NCI-H82 (cell line): ENCODE data around the gene ELOVL5.
"Not testable (repeated sequence)": the region's sequence is repeated elsewhere in the genome, so short reads cannot be mapped to it uniquely, and the experiment has no call there.

Experiments
- DNase-seq: peaks from one replicate; lab custom pipeline; 2025; lab: John Stamatoyannopoulos, UW

The ELOVL5 gene, protein sequence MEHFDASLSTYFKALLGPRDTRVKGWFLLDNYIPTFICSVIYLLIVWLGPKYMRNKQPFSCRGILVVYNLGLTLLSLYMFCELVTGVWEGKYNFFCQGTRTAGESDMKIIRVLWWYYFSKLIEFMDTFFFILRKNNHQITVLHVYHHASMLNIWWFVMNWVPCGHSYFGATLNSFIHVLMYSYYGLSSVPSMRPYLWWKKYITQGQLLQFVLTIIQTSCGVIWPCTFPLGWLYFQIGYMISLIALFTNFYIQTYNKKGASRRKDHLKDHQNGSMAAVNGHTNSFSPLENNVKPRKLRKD

DNA sequence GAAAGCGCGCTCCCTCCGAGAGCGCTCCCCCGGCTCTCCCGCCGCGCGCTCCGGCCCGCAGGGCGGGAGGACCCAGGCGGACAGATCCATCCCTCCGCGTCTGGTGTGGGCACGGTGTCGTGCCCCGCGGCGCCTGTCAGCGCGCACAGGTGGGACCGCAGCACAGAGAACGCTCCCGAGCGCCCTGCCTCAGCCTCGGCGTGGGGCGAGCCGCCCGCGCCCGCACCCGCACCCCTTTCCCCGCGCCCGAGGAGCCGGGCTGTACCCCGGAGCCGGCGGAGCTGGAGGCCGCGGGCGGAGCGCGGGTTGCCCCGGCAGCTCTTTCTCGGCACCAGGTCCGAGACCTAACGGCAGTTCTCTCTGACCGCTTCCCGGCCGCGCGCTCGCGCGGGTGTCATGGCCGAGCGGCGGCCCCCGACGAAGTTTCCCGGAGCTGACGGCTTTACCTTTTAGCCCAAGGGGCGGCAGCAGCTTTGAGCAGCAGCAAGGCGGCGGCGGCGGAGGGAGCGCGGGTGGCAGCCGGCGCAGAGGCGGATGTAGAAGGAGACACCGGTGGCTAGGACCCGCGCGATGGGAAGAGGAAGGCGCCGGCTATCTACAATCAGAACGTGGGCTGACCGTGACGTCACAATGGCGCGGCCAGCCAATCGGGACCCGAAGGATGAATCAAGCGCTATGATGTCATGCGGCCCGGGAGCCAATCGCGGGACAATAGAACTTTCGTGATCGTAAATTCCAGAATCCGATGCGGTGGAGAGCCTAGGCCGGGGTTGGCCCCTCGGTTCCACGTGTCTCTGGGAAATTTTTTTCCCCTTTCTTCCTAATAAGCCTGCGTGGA, at the start of gene ELOVL5:
ELOVL5 (minus strand) TSS at position 580 of the 838 bp plus-strand sequence. CDS start 53,251 bp downstream, outside the sequence.
- peak; percentile 97 for DNase-seq

DNA sequence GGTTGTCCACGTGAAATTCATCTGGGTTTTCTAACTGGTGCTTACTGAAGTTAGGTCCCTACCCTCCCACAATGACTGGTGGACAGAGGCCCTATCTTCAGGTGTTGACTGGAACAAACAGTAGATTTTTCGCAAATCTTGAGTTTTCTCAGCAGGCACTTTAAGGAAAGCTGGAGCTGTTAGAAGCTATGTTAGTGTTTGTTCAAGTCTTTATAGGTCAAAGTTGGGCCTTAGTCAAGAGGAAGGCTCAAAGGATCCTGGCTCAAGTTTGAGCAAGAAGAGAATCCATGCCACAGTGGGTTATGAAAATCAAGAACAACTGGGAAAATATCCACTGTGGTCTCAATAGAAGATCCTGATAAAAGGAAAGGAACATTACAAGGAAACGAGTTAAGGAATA, 48.5 kb upstream of the ELOVL5 start:
- no peak for DNase-seq

DNA sequence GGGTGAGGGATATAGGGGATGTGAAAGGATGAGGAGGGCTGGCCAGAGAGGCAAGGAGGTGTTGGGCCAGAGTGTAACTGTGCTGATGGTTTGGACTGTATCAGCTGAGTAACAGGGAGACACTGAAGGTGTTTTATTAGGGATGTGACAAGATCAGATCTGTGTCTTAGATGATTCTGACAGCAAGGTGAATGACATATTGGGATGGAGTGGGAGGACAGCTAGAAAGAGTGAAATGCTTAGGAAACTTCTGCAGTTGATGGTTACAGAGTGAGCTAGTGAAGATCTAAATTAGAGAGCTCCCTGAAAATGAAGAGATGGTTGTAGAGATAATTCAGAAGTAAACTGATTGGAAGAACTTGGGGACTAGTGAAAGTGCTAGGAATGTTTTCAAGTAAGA, 47.2 kb upstream of the ELOVL5 start:
- DNase-seq: no peak

DNA sequence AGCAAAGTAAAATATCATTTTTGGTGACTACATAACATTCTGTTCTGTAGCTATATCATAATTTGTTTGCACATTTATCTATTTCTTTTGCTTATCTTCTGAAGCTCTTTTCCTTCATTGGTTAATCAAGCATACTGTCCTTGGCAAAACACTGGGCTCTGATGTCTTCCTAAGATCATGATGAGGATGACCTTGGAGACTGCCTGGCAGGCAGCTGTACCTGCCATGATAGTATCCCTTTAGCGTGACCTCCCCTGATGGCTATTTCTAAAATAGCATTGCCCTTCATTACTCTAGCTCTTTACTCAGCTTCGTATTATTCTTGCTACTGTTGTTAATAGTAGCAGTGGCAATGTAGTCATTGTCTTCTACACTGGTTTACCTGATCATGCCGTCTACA, 46.0 kb upstream of the ELOVL5 start:
- no peak for DNase-seq

DNA sequence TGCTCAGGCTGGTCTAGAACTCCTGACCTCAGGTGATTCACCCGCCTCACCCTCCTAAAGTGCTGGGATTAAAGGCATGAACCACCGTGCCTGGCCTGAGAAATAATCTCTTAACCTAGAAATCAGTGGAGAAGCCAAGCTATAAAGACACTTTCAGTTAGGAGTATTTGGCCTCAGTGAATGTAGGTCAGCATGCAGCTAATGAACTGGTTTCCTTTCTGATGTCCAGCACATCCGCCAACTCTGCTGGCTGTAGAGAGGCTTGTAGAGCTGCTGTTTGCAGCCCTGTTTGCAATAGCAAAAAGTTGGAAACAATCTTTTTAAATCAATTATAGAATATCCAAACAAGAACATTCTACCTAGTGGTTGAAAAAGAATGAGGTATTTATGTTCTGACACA, 42.4 kb upstream of the ELOVL5 start:
- DNase-seq: no peak

DNA sequence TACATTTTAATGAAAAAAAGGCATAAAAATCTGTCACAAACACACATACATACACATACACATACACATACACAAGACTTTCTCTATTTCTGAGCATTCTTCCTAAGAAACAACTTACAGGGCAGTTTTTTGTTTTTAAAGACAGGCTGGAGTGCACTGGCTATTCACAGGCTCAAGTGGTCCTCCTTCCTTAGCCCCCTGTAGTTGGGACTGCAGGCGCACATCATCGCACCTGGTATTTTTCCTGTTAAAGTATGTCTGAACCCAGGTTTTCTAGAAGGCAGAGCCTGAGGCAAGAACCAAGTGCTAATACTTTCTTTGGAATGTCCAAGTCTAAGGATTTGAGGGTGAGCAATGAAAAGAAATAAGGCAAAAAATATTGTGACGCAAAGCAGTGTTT, 41.3 kb upstream of the ELOVL5 start:
- DNase-seq: no peak

DNA sequence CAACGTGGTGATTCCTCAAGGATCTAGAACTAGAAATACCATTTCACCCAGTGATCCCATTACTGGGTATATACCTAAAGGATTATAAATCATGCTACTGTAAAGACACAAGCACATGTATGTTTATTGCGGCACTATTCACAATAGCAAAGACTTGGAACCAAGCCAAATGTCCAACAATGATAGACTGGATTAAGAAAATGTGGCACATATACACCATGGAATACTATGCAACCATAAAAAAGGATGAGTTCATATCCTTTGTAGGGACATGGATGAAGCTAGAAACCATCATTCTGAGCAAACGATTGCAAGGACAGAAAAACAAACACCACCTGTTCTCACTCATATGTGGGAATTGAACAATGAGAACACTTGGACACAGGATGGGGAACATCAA, 39.9 kb upstream of the ELOVL5 start:
- DNase-seq: not testable (repeated sequence)

DNA sequence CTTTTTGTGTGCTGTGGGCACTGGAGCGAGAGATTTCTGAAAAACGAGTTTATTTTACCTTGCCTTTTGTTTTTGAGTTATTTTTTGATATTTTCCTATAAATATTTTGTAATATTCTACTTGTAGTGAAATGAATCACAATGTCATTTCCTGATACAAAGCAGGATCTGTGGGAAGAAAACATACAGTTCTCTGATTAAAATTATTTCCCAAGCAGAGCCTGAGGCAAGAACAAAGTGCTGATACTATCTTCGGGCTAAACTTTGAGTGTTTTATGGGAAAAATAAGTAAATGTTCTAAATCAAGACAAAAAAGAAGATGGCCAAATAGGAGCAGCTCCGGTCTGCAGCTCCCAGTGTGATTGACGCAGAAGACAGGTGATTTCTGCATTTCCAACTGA, 33.7 kb upstream of the ELOVL5 start:
- DNase-seq: no peak

DNA sequence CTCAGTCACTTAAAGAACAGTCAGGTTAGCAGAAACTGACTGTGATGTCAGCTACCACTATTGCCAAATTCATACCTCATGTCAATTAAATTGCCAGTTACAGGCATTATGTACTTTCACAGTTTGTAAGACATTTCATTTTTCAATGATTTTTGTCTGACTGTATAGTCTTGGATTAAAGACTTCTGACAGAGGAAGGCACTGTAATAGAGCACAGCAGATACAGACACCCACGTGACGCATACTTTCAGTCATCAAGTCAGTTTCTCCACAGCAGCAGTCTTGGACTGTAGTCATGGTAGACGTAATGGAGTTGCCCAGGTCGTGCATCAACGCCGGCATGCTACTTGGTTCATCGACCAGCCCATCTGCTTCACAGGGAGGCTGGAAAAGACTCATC, 29.5 kb upstream of the ELOVL5 start:
- DNase-seq: no peak

DNA sequence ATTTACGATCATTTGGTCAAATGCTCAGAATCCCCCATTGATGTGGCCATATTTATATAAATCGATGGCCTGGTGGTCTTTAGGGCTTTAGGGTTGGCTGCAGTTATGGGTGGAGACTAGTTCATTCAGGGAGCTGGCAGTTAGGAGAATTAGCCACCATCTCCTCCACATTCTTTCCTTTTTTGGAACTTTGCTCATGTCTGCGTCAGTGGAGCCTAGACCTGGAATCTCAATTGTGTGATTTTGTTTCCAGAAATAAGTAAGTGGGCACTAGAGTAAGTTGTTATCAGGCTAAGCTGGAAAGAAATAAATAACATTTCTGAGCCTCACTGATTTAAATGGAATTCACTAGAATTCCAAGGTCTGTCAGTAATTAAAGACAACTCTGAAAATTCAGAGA, 29.0 kb upstream of the ELOVL5 start:
- no peak for DNase-seq

DNA sequence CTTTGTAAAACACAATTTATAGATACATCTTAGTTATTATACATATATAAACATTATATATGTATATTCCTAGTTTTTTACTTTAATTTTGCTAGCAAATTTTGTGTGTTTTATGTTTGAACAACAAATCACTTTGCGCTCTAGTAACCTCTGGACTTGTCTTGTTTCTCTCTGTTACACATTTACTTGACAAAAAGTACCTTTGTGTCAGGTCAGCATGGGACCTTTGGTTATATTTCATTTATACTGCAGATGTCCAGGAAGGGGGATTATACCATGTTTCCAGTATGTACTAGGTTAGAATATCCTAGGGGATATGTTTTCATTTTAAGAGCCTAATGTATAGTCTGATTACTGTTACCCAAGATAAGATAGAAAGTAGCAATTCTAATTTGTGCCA, 28.5 kb upstream of the ELOVL5 start:
- DNase-seq: no peak

DNA sequence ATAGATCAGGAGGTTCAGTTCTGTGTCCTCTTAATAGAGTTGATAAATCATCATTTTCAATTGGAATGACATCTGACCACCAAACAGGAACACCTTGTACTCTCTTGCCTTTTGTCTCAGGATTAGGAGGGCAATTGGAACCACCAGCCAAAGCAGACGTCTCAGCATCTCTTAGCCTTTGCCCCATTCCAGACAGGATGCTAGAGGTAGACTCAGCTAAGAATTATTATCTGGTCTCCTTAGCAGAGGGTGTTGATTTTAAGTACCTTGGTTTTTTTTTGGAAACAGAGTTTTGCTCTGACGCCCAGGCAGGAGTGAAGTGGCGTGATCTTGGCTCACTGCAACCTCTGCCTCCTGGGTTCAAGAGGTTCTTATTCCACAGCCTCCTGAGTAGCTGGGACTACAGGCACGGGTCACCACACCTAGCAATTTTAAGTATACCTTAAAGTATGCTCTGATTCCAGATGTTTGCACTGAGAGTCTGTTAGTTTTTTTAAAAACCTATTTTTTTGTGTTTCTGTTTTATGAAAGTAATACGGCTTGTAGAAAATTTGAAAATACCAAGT, 28.0 kb upstream of the ELOVL5 start:
- DNase-seq: no peak

DNA sequence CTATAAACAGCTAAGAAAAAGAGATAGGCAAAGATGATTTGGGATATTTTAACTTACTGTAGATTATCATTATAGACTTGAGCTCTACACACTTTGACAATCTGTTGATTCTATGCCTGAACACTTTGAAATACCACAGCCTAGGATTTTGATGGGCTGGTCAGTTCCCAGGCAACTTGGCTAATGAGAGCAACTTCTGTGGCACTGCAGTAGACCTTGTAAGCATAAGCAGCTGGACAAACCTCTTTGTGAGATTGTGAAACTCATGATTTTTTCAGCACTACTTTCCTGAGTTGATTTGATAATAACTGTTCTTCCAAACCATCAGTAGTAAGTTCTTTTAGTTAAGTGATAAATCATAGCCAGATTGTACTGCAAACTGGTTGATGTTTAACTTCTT, 27.1 kb upstream of the ELOVL5 start:
- DNase-seq: no peak

DNA sequence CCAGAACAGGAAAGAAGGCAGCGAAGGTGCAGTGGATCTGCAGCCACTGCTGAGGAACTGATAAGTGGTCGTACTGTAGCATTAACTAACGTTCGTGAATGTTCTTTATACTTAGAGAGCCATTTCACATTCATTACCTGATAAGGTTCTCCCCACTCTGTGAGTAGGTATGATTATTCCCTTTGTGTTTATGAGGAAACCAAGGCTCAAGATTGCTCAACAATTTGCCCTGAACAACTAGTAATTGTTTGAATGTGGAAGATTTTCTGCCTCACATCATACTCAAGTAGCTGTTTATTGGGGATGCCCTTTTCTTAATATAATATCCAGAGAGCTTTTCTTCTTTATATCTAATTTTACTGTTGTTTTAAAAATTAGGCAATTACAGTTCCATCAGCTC, 24.9 kb upstream of the ELOVL5 start:
- no peak for DNase-seq

DNA sequence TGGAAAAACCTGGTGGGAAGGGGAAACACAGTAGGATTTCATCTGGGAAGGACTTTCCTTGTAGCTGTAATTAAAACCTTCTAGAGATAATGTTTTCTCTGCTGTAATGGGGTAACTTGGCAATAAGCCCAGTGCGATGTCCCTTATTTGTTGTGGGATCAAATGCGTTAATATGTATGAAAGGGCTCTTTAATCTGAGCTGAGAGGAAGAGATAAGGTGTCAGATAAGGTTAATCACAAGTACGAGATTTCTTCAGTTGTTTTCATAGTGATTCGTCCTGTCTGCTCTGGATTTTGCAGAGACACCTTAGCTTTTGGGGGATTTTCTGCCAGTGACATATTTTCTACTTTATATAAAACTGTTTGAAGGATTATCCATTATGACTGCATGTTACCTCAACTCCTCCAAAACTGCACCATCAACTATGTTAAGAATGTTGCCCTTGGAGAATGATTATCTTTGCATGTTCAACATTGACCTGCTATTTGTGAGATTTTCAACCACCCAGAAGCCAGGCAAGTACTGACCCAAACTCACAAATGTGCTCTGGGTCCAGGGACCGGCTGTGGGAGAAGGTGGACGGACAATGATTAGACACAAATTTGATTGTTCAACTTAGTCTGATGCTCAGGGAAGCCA, 21.2 kb upstream of the ELOVL5 start:
- DNase-seq: peak; percentile 87

DNA sequence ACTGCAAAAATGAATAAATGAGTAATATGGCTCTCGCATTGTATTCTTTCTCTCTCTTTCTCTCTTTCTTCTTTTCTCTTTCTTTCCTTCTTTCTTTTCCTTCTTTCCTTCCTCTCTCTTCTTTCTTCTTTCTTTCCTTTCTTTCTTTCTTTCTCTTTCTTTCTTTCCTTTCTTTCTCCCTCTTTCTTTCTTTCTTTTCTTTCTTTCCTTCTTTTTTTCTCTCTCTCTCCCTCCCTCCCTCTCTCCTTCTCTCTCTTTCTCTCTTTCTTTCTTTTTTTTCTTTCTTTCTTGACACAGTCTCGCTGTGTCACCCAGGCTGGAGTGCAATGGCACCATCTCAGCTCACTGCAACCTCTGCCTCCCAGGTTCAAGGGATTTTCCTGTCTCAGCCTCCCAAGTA, 20.3 kb upstream of the ELOVL5 start:
- no peak for DNase-seq

DNA sequence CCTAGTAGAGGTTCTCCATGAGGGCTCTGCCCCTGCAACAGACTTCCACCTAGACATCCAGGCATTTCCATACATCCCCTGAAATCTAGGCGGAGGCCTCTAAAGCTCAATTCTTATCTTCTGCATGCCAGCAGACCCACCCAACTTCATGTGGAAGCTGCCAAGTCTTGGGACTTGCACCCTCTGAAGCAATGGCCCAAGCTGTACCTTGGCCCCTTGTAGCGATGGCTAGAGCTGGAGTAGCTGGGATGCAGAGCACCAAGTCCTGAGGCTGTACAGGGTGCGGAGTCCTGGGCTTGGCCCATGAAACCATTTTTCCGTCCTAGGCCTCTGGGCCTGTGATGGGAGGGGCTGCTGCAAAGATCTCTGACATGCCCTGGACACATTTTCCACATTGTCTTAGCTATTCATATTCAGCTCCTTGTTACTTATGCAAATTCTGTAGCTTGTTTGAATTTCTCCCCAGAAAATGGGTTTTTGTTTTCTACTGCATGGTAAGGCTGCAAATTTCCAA, 17.4 kb upstream of the ELOVL5 start:
- no peak for DNase-seq

DNA sequence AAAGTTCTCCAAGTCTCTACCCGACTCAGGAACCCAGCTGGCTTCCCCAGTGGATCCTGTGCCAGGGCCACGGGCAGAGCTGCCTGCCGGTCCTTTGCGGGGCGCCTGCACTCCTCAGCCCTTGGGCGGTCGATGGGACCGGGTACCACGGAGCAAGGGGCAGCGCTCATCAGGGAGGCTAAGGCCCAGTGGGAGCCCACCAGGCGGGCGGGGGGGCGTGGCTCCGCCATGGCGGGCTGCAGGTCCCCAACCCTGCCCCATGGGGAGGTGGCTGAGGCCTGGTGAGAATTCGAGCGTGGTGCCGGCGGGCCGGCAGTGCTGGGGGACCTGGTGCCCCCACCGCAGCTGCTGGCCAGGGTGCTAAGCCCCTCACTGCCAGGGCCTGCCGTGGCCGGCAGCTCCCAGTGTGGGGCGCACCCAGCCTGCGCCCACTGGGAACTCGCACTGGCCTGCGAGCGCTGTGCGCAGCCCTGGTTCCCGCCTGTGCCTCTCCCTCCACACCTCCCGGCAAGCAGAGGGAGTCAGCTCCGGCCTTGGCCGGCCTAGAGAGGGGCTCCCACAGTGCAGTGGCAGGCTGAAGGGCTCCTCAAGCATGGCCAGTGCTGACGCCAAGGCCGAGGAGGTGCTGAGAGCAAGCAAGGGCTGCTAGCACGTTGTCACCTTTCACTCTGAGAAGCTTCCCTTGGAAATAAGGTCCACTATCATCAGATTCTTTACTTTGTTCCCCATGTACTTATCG, 14.8 kb upstream of the ELOVL5 start:
- no peak for DNase-seq

DNA sequence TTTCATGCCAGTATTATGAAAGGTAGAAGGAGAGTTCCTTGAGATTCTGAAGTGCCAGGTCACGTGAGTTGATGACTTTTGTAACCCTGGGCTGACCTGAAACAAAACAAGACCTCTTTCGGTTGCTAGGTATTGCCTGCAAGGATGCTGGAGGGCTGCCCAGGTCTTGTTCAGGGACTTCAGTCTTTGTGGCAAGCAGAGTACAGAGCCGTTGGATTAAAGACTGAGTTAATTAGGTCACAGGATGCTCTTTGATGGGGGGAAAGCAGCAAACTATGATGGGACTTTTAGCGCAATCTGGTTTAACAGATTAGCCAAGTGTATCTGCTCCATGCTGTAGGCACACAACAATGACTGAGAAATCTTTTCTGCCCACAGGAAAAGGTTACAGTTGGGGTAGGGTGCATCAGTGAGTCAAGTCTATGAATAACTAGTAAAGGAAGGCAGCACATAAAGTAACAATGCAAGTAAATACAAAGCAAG, 12.8 kb upstream of the ELOVL5 start:
- DNase-seq: peak; percentile 90

DNA sequence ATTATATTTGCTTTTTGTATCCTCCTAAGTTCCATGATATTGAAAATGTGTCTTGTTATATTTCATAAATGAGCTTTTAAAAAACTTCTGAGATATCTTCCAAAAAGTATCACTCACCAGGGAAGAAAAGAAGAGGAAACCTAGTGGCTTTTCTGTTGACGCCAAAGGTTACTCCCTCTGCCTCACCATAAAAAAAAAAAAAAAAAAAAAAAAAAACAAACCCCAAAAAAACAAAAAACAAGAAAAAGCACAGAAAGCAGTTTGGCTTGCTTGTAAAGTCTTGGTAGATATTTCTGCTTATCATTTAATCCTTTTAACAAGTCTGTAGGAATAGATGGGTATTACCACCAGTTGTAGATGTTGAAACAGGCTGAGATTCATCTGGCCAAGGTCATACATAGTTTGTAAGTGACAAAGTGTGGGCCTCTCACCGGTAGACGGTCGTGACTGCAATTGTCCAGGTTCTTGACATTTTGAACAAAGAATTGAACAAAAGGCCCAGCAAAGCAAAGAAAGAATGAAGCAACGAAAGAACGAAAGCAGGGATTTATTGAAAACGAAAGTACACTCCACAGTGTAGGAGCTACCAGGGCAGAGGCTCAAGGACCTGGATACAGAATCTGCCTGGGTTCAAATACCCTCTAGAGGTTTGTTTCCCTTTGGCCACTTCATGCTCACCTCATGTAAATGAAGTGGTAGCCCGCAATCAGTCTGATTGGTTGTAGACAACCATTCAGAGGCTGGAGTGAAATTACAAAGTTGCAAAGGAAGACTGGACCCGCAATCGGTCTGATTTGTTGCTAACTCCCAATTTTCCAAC, 11.6 kb upstream of the ELOVL5 start:
- DNase-seq: peak; percentile 33

DNA sequence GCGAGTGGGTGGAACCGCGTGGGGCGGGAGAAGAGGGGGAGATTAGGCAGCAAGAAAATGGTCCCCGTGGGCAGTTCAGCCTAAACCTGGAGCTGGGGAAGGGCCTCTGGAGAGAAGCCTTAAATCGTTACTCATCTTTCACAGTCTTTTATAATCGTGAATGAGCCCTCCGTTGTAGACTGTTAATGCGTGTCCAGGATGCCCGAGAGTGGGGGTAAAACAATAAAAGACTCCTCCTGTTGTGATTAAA, 11.0 kb upstream of the ELOVL5 start:
- no peak for DNase-seq
